SK-N-MC (cell line): ENCODE measurements around the gene RTN4R.

Source experiments
- DNase-seq: peaks from one replicate; pipeline ENCODE4 v3.0.0-alpha.2; 2011; ENCODE audit warnings: low read depth, low spot score
- H3K27ac ChIP-seq: fragments of 200-600 bp; sonication (generic); 2 replicates; pipeline ENCODE4 v1.5.1; 2016; ENCODE audit warnings: mixed run types
- H3K36me3 ChIP-seq: fragments of 200-600 bp; sonication (generic); 2 replicates; pipeline ENCODE4 v1.6.1; 2017; ENCODE audit warnings: antibody characterized with exemption, low read length, mixed read lengths; ENCODE audit not compliant: insufficient read depth
- H3K4me3 ChIP-seq: fragments of 200-600 bp; sonication (generic); 2 replicates; pipeline ENCODE4 v1.5.1; 2016
- H3K9ac ChIP-seq: fragments of 200-600 bp; sonication (generic); 2 replicates; pipeline ENCODE4 v1.8.0; 2017; ENCODE audit warnings: mixed run types, mixed read lengths; ENCODE audit not compliant: insufficient read length
- H3K9me3 ChIP-seq: fragments of 200-600 bp; sonication (generic); 2 replicates; pipeline ENCODE4 v1.6.1; 2017; ENCODE audit warnings: low read depth, mild to moderate bottlenecking, antibody characterized with exemption, low read length, moderate library complexity, mixed read lengths
- EZH2 ChIP-seq: fragments of 200-600 bp; sonication (generic); IDR thresholded peaks from one replicate; pipeline ENCODE4 v1.6.1; 2017; ENCODE audit warnings: antibody characterized with exemption
- FOXP2 ChIP-seq: optimal IDR thresholded peaks from 2 replicates; pipeline ENCODE3; 2011; ENCODE audit warnings: mild to moderate bottlenecking, moderate library complexity; ENCODE audit not compliant: insufficient read depth; ENCODE audit errors: extremely low read length, control extremely low read depth
- POLR2AphosphoS5 ChIP-seq: IDR thresholded peaks from 2 replicates; pipeline ENCODE4 v1.6.1; 2012; ENCODE audit warnings: mild to moderate bottlenecking, low read depth, low read length, borderline replicate concordance

Gene RTN4R

GRCh38 chr22:20219667-20220628, 48.2 kb downstream of the RTN4R start:
- TF ChIP-seq POLR2AphosphoS5 (no peak), FOXP2 (no peak), EZH2 (no peak)
- Histone ChIP-seq H3K27ac (no peak overlapping the region), H3K36me3 (no peaks in the 10 kb centered on the region), H3K4me3 (0 out of 2 replicates have a peak overlapping the region, but pooled peaks have one; percentile 28), H3K9me3 (no peaks in the 10 kb centered on the region), H3K9ac (no peak overlapping the region)
- no peak for DNase-seq

- DNase-seq: no peak
- Histone ChIP-seq H3K36me3 (no peaks in the 10 kb centered on the region), H3K4me3 (no peak overlapping the region), H3K27ac (0 out of 2 replicates have a peak overlapping the region, but pooled peaks have one; percentile 13), H3K9ac (no peak overlapping the region), H3K9me3 (no peaks in the 10 kb centered on the region)
- TF ChIP-seq POLR2AphosphoS5 (no peak), EZH2 (no peak), FOXP2 (no peak)
These were observed 49.1 kb downstream of the RTN4R start for GRCh38 chr22:20218987-20219386.

GRCh38 chr22:20218326-20218872, 49.7 kb downstream of the RTN4R start:
- Histone ChIP-seq H3K9ac (no peak overlapping the region), H3K9me3 (no peaks in the 10 kb centered on the region), H3K36me3 (no peaks in the 10 kb centered on the region), H3K4me3 (no peak overlapping the region), H3K27ac (peak overlapping the region; percentile 19; the same call in 1 of the 2 replicates)
- DNase-seq: no peak
- TF ChIP-seq EZH2: no peak
- TF ChIP-seq FOXP2: no peak
- TF ChIP-seq POLR2AphosphoS5: no peak

GRCh38 chr22:20217563-20217962, 50.6 kb downstream of the RTN4R start:
- no peaks in the 10 kb centered on the region for H3K36me3 ChIP-seq
- DNase-seq: no peak
- no peak overlapping the region for H3K4me3 ChIP-seq
- H3K9ac ChIP-seq: no peak overlapping the region
- no peaks in the 10 kb centered on the region for H3K9me3 ChIP-seq
- no peak overlapping the region for H3K27ac ChIP-seq
- no peak for TF ChIP-seq FOXP2
- TF ChIP-seq EZH2: no peak
- TF ChIP-seq POLR2AphosphoS5: no peak

GRCh38 chr22:20216863-20217499, 51.1 kb downstream of the RTN4R start:
- Histone ChIP-seq H3K36me3 (no peaks in the 10 kb centered on the region), H3K9me3 (no peaks in the 10 kb centered on the region), H3K4me3 (no peak overlapping the region), H3K27ac (no peak overlapping the region), H3K9ac (no peak overlapping the region)
- no peak for DNase-seq
- TF ChIP-seq POLR2AphosphoS5: no peak
- no peak for TF ChIP-seq FOXP2
- no peak for TF ChIP-seq EZH2

GRCh38 chr22:20215742-20216141, 52.4 kb downstream of the RTN4R start:
- DNase-seq: no peak
- Histone ChIP-seq H3K9ac (no peak overlapping the region), H3K9me3 (no peaks in the 10 kb centered on the region), H3K4me3 (no peak overlapping the region), H3K36me3 (no peaks in the 10 kb centered on the region), H3K27ac (no peak overlapping the region)
- no peak for TF ChIP-seq EZH2
- TF ChIP-seq POLR2AphosphoS5: no peak
- TF ChIP-seq FOXP2: no peak

GRCh38 chr22:20214853-20215252, 53.3 kb downstream of the RTN4R start:
- DNase-seq: no peak
- Histone ChIP-seq H3K36me3 (no peaks in the 10 kb centered on the region), H3K9me3 (no peaks in the 10 kb centered on the region), H3K27ac (no peak overlapping the region), H3K9ac (no peak overlapping the region), H3K4me3 (no peak overlapping the region)
- TF ChIP-seq POLR2AphosphoS5 (no peak), EZH2 (no peak), FOXP2 (no peak)

GRCh38 chr22:20213833-20214708, 54.0 kb downstream of the RTN4R start:
- no peak overlapping the region for H3K9ac ChIP-seq
- TF ChIP-seq POLR2AphosphoS5 (no peak), EZH2 (no peak), FOXP2 (no peak)

More at GRCh38 chr22:20213833-20214708, 54.0 kb downstream of the RTN4R start:
- Histone ChIP-seq H3K9me3 (no peaks in the 10 kb centered on the region), H3K27ac (no peak overlapping the region), H3K36me3 (no peaks in the 10 kb centered on the region), H3K4me3 (no peak overlapping the region)
- no peak for DNase-seq
